WTC11 (cell line): Measurements from ENCODE around the gene MMP17. TPM values are rescaled to one million over a fixed set of nuclear protein-coding genes. Genes with fewer than 3 reads are reported as not detected.

Experiments
- ATAC-seq: fragments of 200-7000 bp; cut with Tn5 transposase; 2 replicates; pipeline ENCODE4 v1.10.0; 2021; ENCODE audit warnings: mild to moderate bottlenecking, moderate library complexity
- CTCF ChIA-PET: fragments of 300-600 bp; sonication (Branson Sonifier 250); formaldehyde crosslinking; loops from one replicate; lab custom pipeline; 2021; ENCODE audit warnings: antibody characterized with exemption; lab: Charles Lee
- POLR2A ChIA-PET: fragments of 350-600 bp; sonication (Branson Sonifier 250); formaldehyde crosslinking; loops from one replicate; lab custom pipeline; 2021; ENCODE audit warnings: antibody characterized with exemption; lab: Charles Lee
- DNase-seq: peaks from one replicate; pipeline ENCODE4 v3.0.0; 2021; ENCODE audit warnings: low spot score
- H3K27ac Mint-ChIP-seq: 2 replicates; pipeline ENCODE4 v1.8.0; 2021; ENCODE audit warnings: mixed read lengths
- H3K27me3 Mint-ChIP-seq: 2 replicates; pipeline ENCODE4 v1.8.0; 2021; ENCODE audit warnings: low read depth, mild to moderate bottlenecking, moderate library complexity, mixed read lengths
- H3K36me3 Mint-ChIP-seq: 2 replicates; pipeline ENCODE4 v1.8.0; 2021; ENCODE audit warnings: mixed read lengths
- H3K4me1 Mint-ChIP-seq: 2 replicates; pipeline ENCODE4 v1.8.0; 2022; ENCODE audit warnings: mixed read lengths
- H3K4me3 Mint-ChIP-seq: 2 replicates; pipeline ENCODE4 v1.8.0; 2021; ENCODE audit warnings: mild to moderate bottlenecking, moderate library complexity, mixed read lengths
- H3K9me3 Mint-ChIP-seq: 2 replicates; pipeline ENCODE4 v1.8.0; 2021; ENCODE audit warnings: mixed read lengths
- AFF4 ChIP-seq: sonication (generic); formaldehyde crosslinking; IDR thresholded peaks from 2 replicates; pipeline ENCODE4 v1.8.1; 2023; ENCODE audit warnings: mild to moderate bottlenecking, missing genetic modification reagents, borderline replicate concordance
- AR ChIP-seq: fragments of 250-450 bp; sonication (Bioruptor Pico); IDR thresholded peaks from 2 replicates; pipeline ENCODE4 v1.9.0; 2021; ENCODE audit warnings: mild to moderate bottlenecking
- ATF6 ChIP-seq: sonication (generic); formaldehyde crosslinking; IDR thresholded peaks from 2 replicates; pipeline ENCODE4 v1.8.1; 2023; ENCODE audit warnings: mild to moderate bottlenecking, missing genetic modification reagents
- ERG ChIP-seq: fragments of 250-450 bp; sonication (Bioruptor Pico); IDR thresholded peaks from 2 replicates; pipeline ENCODE4 v1.8.0; 2021; ENCODE audit warnings: mild to moderate bottlenecking
- ETV6 ChIP-seq: sonication (generic); formaldehyde crosslinking; IDR thresholded peaks from 2 replicates; pipeline ENCODE4 v1.8.1; 2022; ENCODE audit warnings: mild to moderate bottlenecking, missing genetic modification reagents
- HMGXB4 ChIP-seq: sonication (generic); formaldehyde crosslinking; IDR thresholded peaks from 2 replicates; pipeline ENCODE4 v1.8.1; 2023; ENCODE audit warnings: mild to moderate bottlenecking, moderate library complexity, missing genetic modification reagents
- IRF1 ChIP-seq: sonication (generic); formaldehyde crosslinking; IDR thresholded peaks from 2 replicates; pipeline ENCODE4 v1.8.0; 2023; ENCODE audit warnings: missing genetic modification reagents
- JUN ChIP-seq: sonication (generic); formaldehyde crosslinking; IDR thresholded peaks from 2 replicates; pipeline ENCODE4 v1.8.0; 2023; ENCODE audit warnings: mild to moderate bottlenecking, missing genetic modification reagents
- NFE2L1 ChIP-seq: sonication (generic); formaldehyde crosslinking; IDR thresholded peaks from 2 replicates; pipeline ENCODE4 v1.8.1; 2023; ENCODE audit warnings: missing genetic modification reagents
- NR1H2 ChIP-seq: sonication (generic); formaldehyde crosslinking; IDR thresholded peaks from 2 replicates; pipeline ENCODE4 v1.9.0; 2021; ENCODE audit warnings: mild to moderate bottlenecking, moderate library complexity, missing genetic modification reagents
- PRRX2 ChIP-seq: fragments of 250-450 bp; sonication (Bioruptor Pico); IDR thresholded peaks from 2 replicates; pipeline ENCODE4 v1.8.0; 2021; ENCODE audit warnings: mild to moderate bottlenecking
- TCF7 ChIP-seq: sonication (generic); formaldehyde crosslinking; IDR thresholded peaks from 2 replicates; pipeline ENCODE4 v1.8.0; 2022; ENCODE audit warnings: mild to moderate bottlenecking, low read depth, missing genetic modification reagents, moderate library complexity
- ZBTB43 ChIP-seq: sonication (generic); formaldehyde crosslinking; IDR thresholded peaks from 2 replicates; pipeline ENCODE4 v1.8.1; 2023; ENCODE audit warnings: mild to moderate bottlenecking, missing genetic modification reagents
- ZNF532 ChIP-seq: fragments of 250-450 bp; sonication (Bioruptor Pico); IDR thresholded peaks from 2 replicates; pipeline ENCODE4 v1.9.0; 2021; ENCODE audit warnings: mild to moderate bottlenecking, borderline replicate concordance
- total RNA-seq: library from RNA; stranded (reverse); gene quantifications from 3 replicates; pipeline ENCODE4 v1.2.3, GENCODE V29; 2021

The MMP17 gene
- total RNA-seq, 1 experiment from 2014 or later, result 67.1 TPM

GRCh38 chr12:131817241-131817640, 11.0 kb upstream of the MMP17 start (continued):
- TF ChIP-seq AFF4 (CRISPR knock-in tag) (no peak), ZNF532 (CRISPR knock-in tag) (no peak), ZBTB43 (no peak), PRRX2 (CRISPR knock-in tag) (no peak), TCF7 (CRISPR knock-in tag) (no peak), ETV6 (CRISPR knock-in tag) (no peak), JUN (CRISPR knock-in tag) (no peak), NR1H2 (CRISPR knock-in tag) (no peak), ATF6 (CRISPR knock-in tag) (no peak), NFE2L1 (CRISPR knock-in tag) (no peak), ERG (CRISPR knock-in tag) (no peak)

GRCh38 chr12:131818821-131819585, 9.2 kb upstream of the MMP17 start:
- ATAC-seq (no peak), DNase-seq (no peak)
- Mint-ChIP-seq H3K27me3 (no peaks in the 10 kb centered on the region), H3K4me1 (peaks cover 5% of the 10 kb centered on the region), H3K4me3 (no peak overlapping the region), H3K9me3 (0 out of 2 replicates have a peak, but pooled peaks cover 4% of the 10 kb centered on the region), H3K27ac (no peak overlapping the region), H3K36me3 (no peaks in the 10 kb centered on the region)
- POLR2A ChIA-PET, result no interaction called here
- CTCF ChIA-PET, result interaction anchor here (0.7 kb wide), 1 partner anchor 203 kb away, joined by 3 read pairs; no protein-coding TSS in a partner anchor
- TF ChIP-seq IRF1 (no peak), AR (CRISPR knock-in tag) (no peak), HMGXB4 (CRISPR knock-in tag) (no peak)
